ENCODE results near the gene WWTR1.

The WWTR1 gene

DNA sequence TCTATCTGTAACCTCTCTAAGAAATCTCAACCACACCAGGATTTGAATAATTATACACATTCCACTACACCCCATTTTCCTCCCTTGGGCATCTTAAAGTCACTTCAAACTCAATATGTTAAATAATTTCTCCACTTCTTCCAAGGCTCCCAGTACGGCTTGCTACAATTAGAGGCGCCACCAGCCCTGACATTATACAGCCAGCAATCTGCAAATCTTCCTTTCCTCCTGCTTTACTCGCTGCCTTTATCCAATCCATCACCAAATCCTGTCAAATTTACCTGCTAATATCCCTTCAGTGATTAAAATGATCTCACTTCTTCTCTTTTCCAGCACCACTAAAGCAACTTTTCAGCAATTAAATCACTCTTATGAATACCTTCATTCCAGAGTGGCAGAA lies 13.9 kb downstream of the WWTR1 start:
- Mint-ChIP-seq H3K4me3 (no peak overlapping the region), H3K36me3 (ENCODE audit: low read depth) (no peaks in the 10 kb centered on the region), H3K9me3 (no peaks in the 10 kb centered on the region), H3K27ac (no peak overlapping the region), H3K27me3 (peaks cover 68% of the 10 kb centered on the region), H3K4me1 (ENCODE audit: low read depth) (no peaks in the 10 kb centered on the region)
- intact Hi-C loops (cut with micrococcal nuclease) = no loop called here

- Mint-ChIP-seq H3K36me3 (ENCODE audit: low read depth) (no peaks in the 10 kb centered on the region), H3K27me3 (peaks cover 69% of the 10 kb centered on the region), H3K27ac (no peak overlapping the region), H3K9me3 (no peaks in the 10 kb centered on the region), H3K4me3 (no peak overlapping the region), H3K4me1 (ENCODE audit: low read depth) (no peaks in the 10 kb centered on the region)
- intact Hi-C loops (cut with micrococcal nuclease) = no loop called here
These were observed 14.4 kb downstream of the WWTR1 start for GRCh38 chr3:149643482-149643798.

DNA sequence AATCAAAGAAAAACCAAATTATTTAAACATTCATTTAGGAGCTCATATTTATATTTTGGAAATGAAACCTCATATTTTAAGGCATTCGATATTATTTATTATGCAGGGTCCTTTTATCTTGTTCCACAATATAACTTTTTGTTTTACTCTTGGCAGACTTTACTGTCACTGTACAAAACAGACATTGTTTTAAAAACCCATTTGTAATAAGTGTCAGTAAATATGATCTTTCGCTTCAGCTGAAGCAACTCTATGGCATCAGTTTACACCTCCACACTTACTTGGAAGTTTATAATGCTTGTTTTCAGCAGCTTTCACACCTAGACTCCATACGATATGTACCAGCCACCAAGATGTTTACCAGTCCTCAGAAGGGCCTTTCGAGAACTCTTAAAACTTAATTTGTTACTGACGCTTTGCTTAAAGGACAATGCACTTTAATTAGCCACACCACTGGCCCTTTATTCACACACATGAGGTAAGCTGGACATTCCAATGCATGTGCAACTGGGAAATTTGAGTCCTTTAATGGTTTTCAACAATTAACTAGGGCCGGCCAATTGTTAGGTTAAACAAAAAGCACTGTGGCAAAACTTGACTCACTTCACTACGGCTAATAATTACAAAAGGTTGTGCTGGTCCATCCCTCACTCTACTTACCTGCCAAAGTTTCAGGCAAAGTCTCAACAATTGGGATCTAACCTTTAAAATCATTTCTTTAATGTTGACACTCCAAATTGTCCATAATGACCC lies 16.7 kb downstream of the WWTR1 start:
- intact Hi-C loops (cut with micrococcal nuclease) = no loop called here
- Mint-ChIP-seq H3K9me3 (no peaks in the 10 kb centered on the region), H3K27me3 (peaks cover 64% of the 10 kb centered on the region), H3K27ac (no peak overlapping the region), H3K4me1 (ENCODE audit: low read depth) (no peaks in the 10 kb centered on the region), H3K36me3 (ENCODE audit: low read depth) (no peaks in the 10 kb centered on the region), H3K4me3 (no peak overlapping the region)

DNA sequence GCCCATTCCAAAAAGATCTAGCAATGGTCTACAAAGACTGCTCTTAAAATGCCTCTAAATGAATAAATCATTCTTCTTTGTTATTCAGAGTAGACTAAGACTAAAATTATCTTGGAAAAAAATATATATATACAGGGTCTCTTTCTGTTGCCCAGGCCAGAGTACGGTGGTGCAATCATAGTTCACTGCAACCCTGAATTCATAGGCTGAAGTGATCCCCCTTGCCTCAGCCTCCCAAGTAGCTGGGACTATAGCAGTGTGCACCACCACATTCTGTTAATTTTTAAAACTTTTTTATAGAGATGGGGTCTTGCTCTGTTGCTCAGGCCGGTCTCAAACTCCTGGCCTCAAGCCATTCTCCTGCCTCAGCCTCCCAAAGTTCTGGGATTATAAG lies 18.7 kb downstream of the WWTR1 start:
- no peak overlapping the region for H3K4me3 Mint-ChIP-seq
- intact Hi-C loops (cut with micrococcal nuclease) = no loop called here
- H3K4me1 Mint-ChIP-seq (ENCODE audit: low read depth) = peaks cover 7% of the 10 kb centered on the region
- H3K27ac Mint-ChIP-seq = no peak overlapping the region
- no peaks in the 10 kb centered on the region for H3K36me3 Mint-ChIP-seq (ENCODE audit: low read depth)
- no peaks in the 10 kb centered on the region for H3K9me3 Mint-ChIP-seq
- peaks cover 65% of the 10 kb centered on the region for H3K27me3 Mint-ChIP-seq

- peaks cover 65% of the 10 kb centered on the region for H3K27me3 Mint-ChIP-seq
- H3K4me3 Mint-ChIP-seq = no peak overlapping the region
These were observed 19.4 kb downstream of the WWTR1 start for GRCh38 chr3:149638228-149639092.

GRCh38 chr3:149635396-149635795 lies 22.4 kb downstream of the WWTR1 start:
- Mint-ChIP-seq H3K36me3 (ENCODE audit: low read depth) (no peaks in the 10 kb centered on the region), H3K27ac (no peak overlapping the region), H3K4me3 (no peak overlapping the region), H3K27me3 (peaks cover 73% of the 10 kb centered on the region), H3K9me3 (no peaks in the 10 kb centered on the region), H3K4me1 (ENCODE audit: low read depth) (peaks cover 7% of the 10 kb centered on the region)
- intact Hi-C loops (cut with micrococcal nuclease) = no loop called here

More at GRCh38 chr3:149638228-149639092, 19.4 kb downstream of the WWTR1 start:
- H3K9me3 Mint-ChIP-seq = no peaks in the 10 kb centered on the region
- intact Hi-C loops (cut with micrococcal nuclease) = no loop called here
- H3K27ac Mint-ChIP-seq = no peak overlapping the region
- H3K4me1 Mint-ChIP-seq (ENCODE audit: low read depth) = peaks cover 7% of the 10 kb centered on the region
- no peaks in the 10 kb centered on the region for H3K36me3 Mint-ChIP-seq (ENCODE audit: low read depth)

DNA sequence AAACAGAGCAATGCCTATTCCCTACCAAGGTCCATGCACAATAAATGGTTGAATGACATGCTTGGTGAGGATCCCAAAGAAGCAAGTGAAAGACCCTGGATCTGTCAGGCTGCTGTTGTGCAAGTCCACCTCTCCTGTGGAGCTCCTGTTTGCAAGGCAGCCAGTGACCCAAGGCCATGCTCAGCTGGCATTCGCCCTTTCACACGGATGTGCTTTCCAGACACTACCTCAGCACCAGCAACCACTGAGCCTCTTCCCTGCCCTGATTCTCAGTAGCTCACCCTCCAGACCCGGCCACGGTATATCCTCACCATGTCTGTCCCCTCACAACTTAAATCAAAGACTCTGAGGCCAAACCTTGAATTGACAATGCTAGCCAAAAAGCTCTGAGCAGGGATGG lies 23.3 kb downstream of the WWTR1 start:
- no peaks in the 10 kb centered on the region for H3K36me3 Mint-ChIP-seq (ENCODE audit: low read depth)
- no peak overlapping the region for H3K4me3 Mint-ChIP-seq
- H3K27ac Mint-ChIP-seq = no peak overlapping the region
- H3K9me3 Mint-ChIP-seq = no peaks in the 10 kb centered on the region
- H3K4me1 Mint-ChIP-seq (ENCODE audit: low read depth) = peaks cover 7% of the 10 kb centered on the region
- intact Hi-C loops (cut with micrococcal nuclease) = no loop called here
- H3K27me3 Mint-ChIP-seq = peaks cover 72% of the 10 kb centered on the region

GRCh38 chr3:149634072-149634471 lies 23.8 kb downstream of the WWTR1 start:
- Mint-ChIP-seq H3K36me3 (ENCODE audit: low read depth) (no peaks in the 10 kb centered on the region), H3K4me3 (no peak overlapping the region), H3K27ac (no peak overlapping the region), H3K9me3 (no peaks in the 10 kb centered on the region), H3K4me1 (ENCODE audit: low read depth) (peaks cover 7% of the 10 kb centered on the region), H3K27me3 (peaks cover 71% of the 10 kb centered on the region)
- intact Hi-C loops (cut with micrococcal nuclease) = no loop called here

DNA sequence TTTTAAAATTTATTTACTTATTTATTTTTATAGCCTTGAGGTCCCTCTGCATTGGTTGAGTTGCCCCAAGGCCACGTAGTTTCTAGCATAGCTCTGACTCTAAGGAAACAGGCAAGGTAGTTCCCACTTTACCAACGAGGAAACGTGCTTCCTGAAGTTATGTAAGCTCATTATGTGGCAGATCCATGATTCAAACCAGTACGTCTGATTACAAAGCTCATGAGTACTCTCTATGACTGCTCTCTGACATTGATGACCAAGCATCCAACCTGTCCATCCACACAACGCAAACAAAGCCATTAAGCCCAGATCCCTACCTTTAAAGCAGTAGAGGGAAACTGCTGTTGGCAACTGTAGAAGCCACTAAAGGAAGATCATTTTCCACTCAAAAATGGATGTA lies 25.6 kb downstream of the WWTR1 start:
- no peaks in the 10 kb centered on the region for H3K36me3 Mint-ChIP-seq (ENCODE audit: low read depth)
- no peaks in the 10 kb centered on the region for H3K9me3 Mint-ChIP-seq
- peaks cover 73% of the 10 kb centered on the region for H3K27me3 Mint-ChIP-seq
- intact Hi-C loops (cut with micrococcal nuclease) = no loop called here
- H3K4me3 Mint-ChIP-seq = no peak overlapping the region
- H3K27ac Mint-ChIP-seq = no peak overlapping the region
- H3K4me1 Mint-ChIP-seq (ENCODE audit: low read depth) = peaks cover 7% of the 10 kb centered on the region

GRCh38 chr3:149630806-149631205 lies 27.0 kb downstream of the WWTR1 start:
- Mint-ChIP-seq H3K4me3 (no peak overlapping the region), H3K4me1 (ENCODE audit: low read depth) (peaks cover 7% of the 10 kb centered on the region), H3K27me3 (peaks cover 78% of the 10 kb centered on the region), H3K36me3 (ENCODE audit: low read depth) (no peaks in the 10 kb centered on the region), H3K27ac (no peak overlapping the region), H3K9me3 (no peaks in the 10 kb centered on the region)
- intact Hi-C loops (cut with micrococcal nuclease) = no loop called here

- H3K9me3 Mint-ChIP-seq = no peaks in the 10 kb centered on the region
- no peak overlapping the region for H3K4me3 Mint-ChIP-seq
- no peaks in the 10 kb centered on the region for H3K36me3 Mint-ChIP-seq (ENCODE audit: low read depth)
- peaks cover 82% of the 10 kb centered on the region for H3K27me3 Mint-ChIP-seq
- intact Hi-C loops (cut with micrococcal nuclease) = no loop called here
- no peak overlapping the region for H3K27ac Mint-ChIP-seq
- H3K4me1 Mint-ChIP-seq (ENCODE audit: low read depth) = peaks cover 3% of the 10 kb centered on the region
These were observed 28.7 kb downstream of the WWTR1 start for GRCh38 chr3:149628957-149629670.

- Mint-ChIP-seq H3K4me1 (ENCODE audit: low read depth) (peaks cover 10% of the 10 kb centered on the region), H3K27me3 (peaks cover 84% of the 10 kb centered on the region), H3K27ac (no peak overlapping the region), H3K4me3 (no peak overlapping the region), H3K36me3 (ENCODE audit: low read depth) (no peaks in the 10 kb centered on the region), H3K9me3 (no peaks in the 10 kb centered on the region)
- intact Hi-C loops (cut with micrococcal nuclease) = no loop called here
These were observed 31.2 kb downstream of the WWTR1 start for GRCh38 chr3:149626671-149627070.

DNA sequence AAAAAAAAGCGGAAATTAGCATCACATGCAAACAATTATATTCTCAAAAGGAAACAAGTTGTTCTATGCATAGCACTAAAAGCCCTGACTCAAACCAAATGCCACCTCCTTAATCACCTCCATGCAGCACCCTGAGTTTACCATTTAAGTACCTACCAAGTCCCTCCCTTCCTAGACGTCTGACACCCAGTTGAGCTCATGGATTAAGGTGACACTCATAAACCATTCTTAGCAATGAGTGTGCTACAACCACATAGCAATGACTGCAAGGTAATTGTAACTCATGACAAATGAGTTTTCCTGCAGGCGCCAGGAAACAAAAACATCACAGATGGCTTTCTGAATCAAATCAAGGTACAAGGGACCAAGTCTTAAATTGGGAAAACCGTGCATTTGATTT lies 32.0 kb downstream of the WWTR1 start:
- intact Hi-C loops (cut with micrococcal nuclease) = no loop called here
- no peaks in the 10 kb centered on the region for H3K9me3 Mint-ChIP-seq
- H3K27me3 Mint-ChIP-seq = peaks cover 83% of the 10 kb centered on the region
- H3K4me1 Mint-ChIP-seq (ENCODE audit: low read depth) = peaks cover 15% of the 10 kb centered on the region
- no peaks in the 10 kb centered on the region for H3K36me3 Mint-ChIP-seq (ENCODE audit: low read depth)
- H3K27ac Mint-ChIP-seq = no peak overlapping the region
- H3K4me3 Mint-ChIP-seq = no peak overlapping the region

DNA sequence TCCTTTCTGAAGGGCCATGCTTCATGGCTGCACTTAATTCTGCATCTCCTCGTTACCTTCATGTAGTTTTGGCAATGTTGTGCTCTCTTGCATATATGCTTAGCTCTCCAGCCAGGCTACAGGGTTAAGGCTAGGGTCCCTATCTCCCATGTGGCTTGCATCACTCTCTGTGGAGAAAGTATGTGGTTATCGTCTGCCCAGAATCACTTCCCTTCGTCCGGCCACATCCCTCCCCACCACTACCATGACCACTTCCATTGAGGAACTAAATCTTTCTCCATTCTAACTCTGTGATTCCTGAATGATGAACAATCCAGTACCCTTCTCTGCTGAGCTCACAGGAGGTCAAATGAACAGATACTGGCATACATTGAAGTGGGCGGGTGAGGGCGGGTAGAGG lies 34.0 kb downstream of the WWTR1 start:
- Mint-ChIP-seq H3K27me3 (peaks cover 87% of the 10 kb centered on the region), H3K36me3 (ENCODE audit: low read depth) (no peaks in the 10 kb centered on the region), H3K4me1 (ENCODE audit: low read depth) (peaks cover 15% of the 10 kb centered on the region), H3K4me3 (no peak overlapping the region), H3K9me3 (no peaks in the 10 kb centered on the region), H3K27ac (no peak overlapping the region)
- intact Hi-C loops (cut with micrococcal nuclease) = no loop called here
